HG03565 (cell line): ENCODE measurements around the gene PARP12.
"Not testable (repeated sequence)": the region's sequence is repeated elsewhere in the genome, so short reads cannot be mapped to it uniquely, and the experiment has no call there.

Source experiments
- ATAC-seq: cut with Tn5 transposase; IDR thresholded peaks from one replicate; pipeline ENCODE4 v1.9.1; 2021; ENCODE audit warnings: mild to moderate bottlenecking, moderate library complexity; ENCODE audit not compliant: unreplicated experiment

The PARP12 gene, protein sequence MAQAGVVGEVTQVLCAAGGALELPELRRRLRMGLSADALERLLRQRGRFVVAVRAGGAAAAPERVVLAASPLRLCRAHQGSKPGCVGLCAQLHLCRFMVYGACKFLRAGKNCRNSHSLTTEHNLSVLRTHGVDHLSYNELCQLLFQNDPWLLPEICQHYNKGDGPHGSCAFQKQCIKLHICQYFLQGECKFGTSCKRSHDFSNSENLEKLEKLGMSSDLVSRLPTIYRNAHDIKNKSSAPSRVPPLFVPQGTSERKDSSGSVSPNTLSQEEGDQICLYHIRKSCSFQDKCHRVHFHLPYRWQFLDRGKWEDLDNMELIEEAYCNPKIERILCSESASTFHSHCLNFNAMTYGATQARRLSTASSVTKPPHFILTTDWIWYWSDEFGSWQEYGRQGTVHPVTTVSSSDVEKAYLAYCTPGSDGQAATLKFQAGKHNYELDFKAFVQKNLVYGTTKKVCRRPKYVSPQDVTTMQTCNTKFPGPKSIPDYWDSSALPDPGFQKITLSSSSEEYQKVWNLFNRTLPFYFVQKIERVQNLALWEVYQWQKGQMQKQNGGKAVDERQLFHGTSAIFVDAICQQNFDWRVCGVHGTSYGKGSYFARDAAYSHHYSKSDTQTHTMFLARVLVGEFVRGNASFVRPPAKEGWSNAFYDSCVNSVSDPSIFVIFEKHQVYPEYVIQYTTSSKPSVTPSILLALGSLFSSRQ

DNA sequence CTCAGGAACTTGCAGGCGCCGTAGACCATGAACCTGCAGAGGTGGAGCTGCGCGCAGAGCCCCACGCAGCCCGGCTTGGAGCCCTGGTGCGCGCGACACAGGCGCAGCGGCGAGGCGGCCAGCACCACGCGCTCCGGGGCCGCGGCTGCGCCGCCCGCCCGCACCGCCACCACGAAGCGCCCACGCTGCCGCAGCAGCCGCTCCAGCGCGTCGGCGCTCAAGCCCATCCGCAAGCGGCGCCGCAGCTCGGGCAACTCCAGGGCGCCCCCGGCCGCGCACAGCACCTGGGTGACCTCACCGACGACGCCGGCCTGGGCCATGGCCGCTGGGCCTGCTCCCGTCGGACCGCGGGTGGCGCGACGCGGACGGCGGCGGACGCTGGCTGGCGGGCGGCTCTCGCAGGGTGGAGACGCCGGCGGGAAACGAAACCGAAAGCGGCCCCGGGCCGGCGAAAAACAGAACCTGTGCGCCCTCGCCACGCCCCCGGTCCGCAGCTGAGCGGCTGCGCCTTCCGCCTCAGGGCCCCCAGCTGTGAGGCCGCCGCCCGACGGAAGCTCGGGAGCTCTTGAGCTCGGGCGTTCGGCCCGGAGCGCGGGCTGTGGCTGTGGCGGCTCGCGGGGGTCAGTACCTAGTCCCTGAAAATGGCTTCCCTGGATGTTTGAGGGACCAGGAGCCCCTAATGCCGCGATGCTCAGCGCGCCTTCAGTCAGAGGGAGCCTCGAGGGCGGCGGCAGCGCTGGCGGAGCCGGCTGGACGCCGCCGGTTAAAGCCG is at the start of gene PARP12:
TSS of gene PARP12 (minus strand) at position 424 of the 772 bp plus-strand sequence. CDS start at position 320, 104 bp downstream.
- ATAC-seq, result peak; percentile 79

DNA sequence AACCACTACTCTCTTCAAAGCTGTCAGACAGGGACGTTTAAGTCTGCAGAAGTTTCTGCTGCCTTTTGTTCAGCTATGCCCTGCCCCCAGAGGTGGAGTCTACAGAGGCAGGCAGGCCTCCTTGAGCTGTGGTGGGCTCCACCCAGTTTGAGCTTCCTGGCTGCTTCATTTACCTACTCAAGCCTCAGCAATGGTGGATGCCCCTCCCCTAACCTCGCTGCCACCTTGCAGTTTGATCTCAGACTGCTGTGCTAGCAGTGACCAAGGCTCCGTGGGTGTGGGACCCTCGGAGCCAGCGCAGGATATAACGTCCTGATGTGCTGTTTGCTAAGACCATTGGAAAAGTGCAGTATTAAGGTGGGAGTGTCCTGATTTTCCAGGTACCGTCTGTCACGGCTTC is 46.0 kb upstream of the PARP12 start:
- ATAC-seq, result not testable (repeated sequence)

- ATAC-seq, result no peak
Observed at GRCh38 chr7:140096459-140096858, 33.7 kb upstream of the PARP12 start.

- no peak for ATAC-seq
Observed at GRCh38 chr7:140093375-140093774, 30.6 kb upstream of the PARP12 start.

- no peak for ATAC-seq
Observed at GRCh38 chr7:140085447-140085846, 22.7 kb upstream of the PARP12 start.

DNA sequence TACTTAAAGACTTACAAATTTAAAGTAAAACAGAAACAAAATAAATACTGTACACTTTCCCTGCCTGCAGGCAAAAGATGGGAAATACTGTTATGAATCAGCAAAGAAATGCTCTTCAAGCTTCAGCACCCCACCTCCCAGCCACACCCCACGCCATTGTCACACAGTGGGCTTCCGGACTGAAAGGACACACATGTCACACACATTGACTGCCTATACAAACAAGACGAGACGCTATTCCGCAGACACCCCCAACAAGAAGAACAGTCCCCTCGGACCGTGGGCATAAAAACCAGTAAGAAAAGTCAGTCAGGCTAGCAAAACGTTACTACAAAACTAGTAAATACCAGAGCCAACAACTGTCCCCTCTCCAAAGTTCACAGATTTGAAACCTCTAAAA is 22.2 kb upstream of the PARP12 start:
- ATAC-seq, result peak; percentile 94

GRCh38 chr7:140084142-140084655 is 21.4 kb upstream of the PARP12 start:
- ATAC-seq, result no peak

DNA sequence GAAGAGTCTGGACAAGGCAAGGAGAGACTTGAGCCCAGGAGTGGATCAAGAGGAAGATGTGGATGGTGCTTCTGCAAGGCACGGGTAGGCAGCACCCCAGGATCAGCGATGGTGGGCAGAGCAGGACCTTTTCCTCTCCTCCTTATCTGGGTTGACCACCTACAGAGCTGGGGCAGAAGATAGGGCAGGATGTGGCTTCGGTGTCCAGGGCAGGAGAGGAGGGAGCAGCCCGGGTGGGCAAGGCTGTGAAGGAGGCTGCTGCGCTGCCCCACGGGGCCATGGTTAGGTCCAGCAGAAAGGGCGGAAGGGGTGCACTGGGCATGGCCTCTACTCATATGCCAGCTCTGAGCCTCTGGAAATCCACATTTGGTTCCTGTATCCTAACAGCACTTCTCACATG is 20.0 kb upstream of the PARP12 start:
- ATAC-seq, result no peak

GRCh38 chr7:140081774-140082425 is 19.1 kb upstream of the PARP12 start:
- no peak for ATAC-seq

GRCh38 chr7:140080919-140081318 is 18.2 kb upstream of the PARP12 start:
- ATAC-seq, result no peak

DNA sequence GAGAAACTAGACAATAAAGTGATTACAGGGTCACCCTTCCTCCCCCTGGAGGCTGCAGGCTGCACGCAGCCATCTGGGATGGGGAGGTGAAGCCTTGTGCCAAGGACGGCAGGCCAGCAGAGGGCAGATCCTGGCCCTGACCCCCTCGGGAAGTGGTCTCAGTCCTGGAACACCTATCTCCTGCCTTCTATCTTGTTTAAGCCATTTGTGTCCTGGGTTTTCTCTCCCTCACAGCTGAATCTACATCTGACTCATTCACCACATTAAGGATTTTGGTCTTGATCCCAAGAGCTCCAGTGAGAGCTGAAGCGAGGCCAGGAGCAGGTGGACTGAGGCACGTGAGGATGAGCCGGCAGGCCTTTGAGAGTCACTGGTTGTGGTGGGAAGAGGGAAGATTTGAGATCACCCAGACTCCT is 16.4 kb upstream of the PARP12 start:
- ATAC-seq, result no peak

GRCh38 chr7:140078392-140078791 is 15.6 kb upstream of the PARP12 start:
- ATAC-seq, result no peak

DNA sequence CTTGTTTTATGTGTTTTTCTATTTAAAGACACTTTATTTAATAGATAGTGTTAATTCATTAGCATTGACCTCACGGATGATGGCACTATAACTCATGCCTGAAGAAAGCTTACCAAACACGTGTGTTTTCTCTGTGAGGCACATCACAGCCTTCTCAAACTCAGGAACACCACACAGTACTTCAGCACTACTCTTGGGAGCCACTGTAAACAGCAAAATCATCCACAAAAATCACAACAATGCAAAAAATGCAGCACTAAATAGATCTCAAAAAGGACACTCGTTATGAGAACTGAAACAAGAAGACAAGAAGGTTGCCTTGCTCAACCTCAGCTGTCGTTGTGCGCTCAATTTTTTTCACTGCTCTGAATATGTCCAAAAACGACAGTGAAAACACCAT is 12.0 kb upstream of the PARP12 start:
- no peak for ATAC-seq

DNA sequence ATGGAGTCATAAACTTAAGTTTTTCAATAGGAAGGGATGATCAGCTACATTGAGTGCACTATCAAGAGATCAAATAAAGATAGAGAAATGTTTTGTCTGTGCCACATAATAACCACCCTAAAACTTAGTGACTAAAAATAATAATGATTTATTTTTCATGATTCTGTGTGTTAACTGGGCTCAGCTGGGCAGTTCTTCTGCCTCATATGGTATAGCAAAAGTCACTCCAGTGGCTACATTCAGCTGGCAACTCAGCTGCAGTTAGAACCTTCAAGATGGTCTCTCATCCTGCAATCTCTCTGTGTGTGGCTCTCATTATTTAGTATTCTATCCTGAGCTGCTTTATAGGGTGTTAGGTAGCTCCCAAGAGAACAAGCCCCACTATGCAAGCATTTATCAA is 7.8 kb upstream of the PARP12 start:
- no peak for ATAC-seq

DNA sequence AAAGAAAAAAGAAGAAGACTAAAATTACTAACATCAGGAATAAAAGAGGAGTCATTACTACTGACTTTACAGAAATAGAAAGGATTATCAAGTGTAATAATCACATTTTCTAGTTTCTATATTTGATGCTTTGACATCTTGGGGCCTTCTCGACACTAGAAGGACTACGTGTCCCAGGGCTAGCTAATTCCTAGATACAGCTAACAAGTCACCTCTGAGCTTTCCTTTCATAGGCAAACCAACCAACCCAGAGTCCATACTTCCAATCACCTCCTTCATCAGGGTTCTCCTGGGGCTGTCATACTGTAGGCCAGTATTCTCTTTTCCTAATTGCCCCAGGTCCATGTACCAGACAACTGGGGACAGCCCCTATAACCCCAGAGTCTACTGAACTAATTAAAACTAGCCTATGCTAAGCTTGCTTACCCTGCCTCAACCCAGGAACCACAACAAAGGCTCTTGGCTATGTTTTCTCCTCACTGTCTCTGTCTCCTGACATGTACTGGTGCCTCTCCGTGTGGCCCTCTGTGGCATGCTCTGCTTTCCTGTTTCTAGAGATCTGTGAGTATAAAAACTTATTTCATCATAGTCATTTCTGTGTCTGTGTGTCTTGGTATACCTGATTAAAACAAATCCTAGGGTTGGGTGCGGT is 6.7 kb upstream of the PARP12 start:
- ATAC-seq, result no peak

DNA sequence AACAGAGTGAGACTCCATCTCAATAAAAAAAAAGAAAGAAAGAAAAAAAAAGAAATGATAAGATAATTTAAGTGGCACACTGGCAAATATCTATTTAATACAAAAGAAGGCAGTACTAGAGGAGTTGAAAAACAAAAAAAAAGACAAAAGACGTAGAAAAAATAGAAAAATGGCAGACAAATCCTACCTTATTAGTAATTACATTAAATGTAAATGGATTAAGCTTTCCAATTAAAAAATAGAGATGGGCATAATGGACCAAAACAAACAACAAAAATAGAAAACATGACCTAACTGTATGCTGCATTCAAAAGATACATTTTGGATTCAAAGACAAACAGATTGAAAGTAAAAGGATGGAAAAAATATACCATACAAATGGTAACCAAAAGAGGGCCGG is 5.3 kb upstream of the PARP12 start:
- no peak for ATAC-seq

GRCh38 chr7:140067052-140067451 is 4.3 kb upstream of the PARP12 start:
- no peak for ATAC-seq

GRCh38 chr7:140062118-140062527 is 628 bp downstream of the PARP12 start:
- ATAC-seq, result peak; percentile 9

DNA sequence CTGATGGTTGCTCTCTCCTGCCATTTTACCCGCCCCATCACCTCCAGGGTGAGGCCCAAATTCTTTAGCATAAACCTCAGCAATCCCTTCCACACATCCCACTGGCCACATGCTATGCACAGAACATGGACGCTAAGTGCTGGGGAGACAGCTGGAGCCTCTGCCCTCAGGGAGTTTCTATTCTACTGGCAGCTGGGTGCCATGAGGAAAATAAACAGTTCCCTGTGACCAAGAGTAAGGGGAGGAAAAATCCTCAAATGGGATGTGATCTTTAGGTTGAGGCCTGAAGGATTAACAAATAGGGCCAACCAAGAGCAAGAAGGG is 1.2 kb downstream of the PARP12 start:
- ATAC-seq, result no peak

GRCh38 chr7:140060788-140061606 is 1.8 kb downstream of the PARP12 start:
- ATAC-seq, result no peak
